ENCODE data around the gene TOMM20. TPM values are rescaled to one million over a fixed set of nuclear protein-coding genes. Genes with fewer than 3 reads are reported as not detected.
A peak's percentile ranks its signal among the peaks of the same experiment; 100 is the strongest.
"Not testable (repeated sequence)": the region's sequence is repeated elsewhere in the genome, so short reads cannot be mapped to it uniquely, and the experiment has no call there.

Gene TOMM20
- total RNA-seq, 1 experiment from 2014 or later: 78.0 TPM

GRCh38 chr1:235077163-235077540, 51.5 kb downstream of the TOMM20 start:
- H3K27ac ChIP-seq: no peak overlapping the region
- DNase-seq (ENCODE audit: low read depth in 1 of 2, low spot score in 2 of 2): no peak
- H3K4me3 ChIP-seq: no peak overlapping the region
- peaks cover 36% of the 10 kb centered on the region for H3K4me1 ChIP-seq (replicated peaks)
- H3K36me3 ChIP-seq: no peaks in the 10 kb centered on the region
- 0 out of 2 replicates have a peak, but pooled peaks cover 4% of the 10 kb centered on the region for H3K9me3 ChIP-seq (replicated peaks)
- no peaks in the 10 kb centered on the region for H3K27me3 ChIP-seq (replicated peaks)

DNA sequence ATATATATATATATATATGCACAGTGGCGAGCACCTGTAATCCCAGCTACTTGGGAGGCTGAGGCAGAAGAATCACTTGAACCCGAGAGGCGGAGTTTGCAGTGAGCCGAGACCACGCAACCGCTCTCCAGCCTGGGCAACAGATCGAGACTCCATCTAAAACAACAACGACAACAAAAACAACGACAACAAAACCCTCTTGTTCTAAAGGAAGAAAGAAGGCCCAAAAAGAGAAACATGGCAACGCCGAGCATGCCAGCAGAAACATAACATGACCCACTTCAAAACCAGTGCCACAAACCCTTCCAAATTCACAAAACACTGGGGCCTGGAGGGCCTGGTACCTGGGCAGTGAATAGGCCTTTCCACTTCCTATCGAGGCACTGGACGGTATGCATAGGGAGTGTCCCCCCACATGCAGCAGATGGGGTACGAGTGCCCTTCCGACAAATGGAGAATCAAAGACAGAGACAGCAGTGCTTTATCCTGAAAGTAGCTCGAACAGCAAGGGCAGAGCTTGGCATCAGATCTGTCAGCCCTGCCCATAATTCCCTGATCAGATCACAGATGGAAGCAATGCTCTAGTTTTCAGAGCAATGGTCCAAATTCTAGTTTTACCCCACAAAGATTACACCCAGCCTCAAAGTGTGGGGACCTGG, 52.0 kb downstream of the TOMM20 start:
- Histone ChIP-seq H3K4me3 (no peak overlapping the region), H3K27ac (no peak overlapping the region), H3K27me3 (replicated peaks) (no peaks in the 10 kb centered on the region), H3K4me1 (replicated peaks) (peaks cover 36% of the 10 kb centered on the region), H3K9me3 (replicated peaks) (0 out of 2 replicates have a peak, but pooled peaks cover 4% of the 10 kb centered on the region), H3K36me3 (no peaks in the 10 kb centered on the region)
- no peak for DNase-seq (ENCODE audit: low read depth in 1 of 2, low spot score in 2 of 2)

- Histone ChIP-seq H3K27me3 (replicated peaks) (no peaks in the 10 kb centered on the region), H3K36me3 (no peaks in the 10 kb centered on the region), H3K27ac (peak overlapping the region; percentile 95), H3K4me3 (0 out of 2 replicates have a peak overlapping the region, but pooled peaks have one; percentile 9), H3K4me1 (replicated peaks) (peaks cover 36% of the 10 kb centered on the region), H3K9me3 (replicated peaks) (0 out of 2 replicates have a peak, but pooled peaks cover 4% of the 10 kb centered on the region)
- DNase-seq (ENCODE audit: low read depth in 1 of 2, low spot score in 2 of 2): no peak
These were observed 52.8 kb downstream of the TOMM20 start for GRCh38 chr1:235075777-235076308.

- Histone ChIP-seq H3K4me3 (peak overlapping the region; percentile 9), H3K4me1 (replicated peaks) (peaks cover 39% of the 10 kb centered on the region), H3K36me3 (no peaks in the 10 kb centered on the region), H3K9me3 (replicated peaks) (0 out of 2 replicates have a peak, but pooled peaks cover 4% of the 10 kb centered on the region), H3K27ac (peak overlapping the region; percentile 95), H3K27me3 (replicated peaks) (no peaks in the 10 kb centered on the region)
- DNase-seq (ENCODE audit: low read depth in 1 of 2, low spot score in 2 of 2): peak; percentile 91 to 94
These were observed 53.4 kb downstream of the TOMM20 start for GRCh38 chr1:235075048-235075776.

DNA sequence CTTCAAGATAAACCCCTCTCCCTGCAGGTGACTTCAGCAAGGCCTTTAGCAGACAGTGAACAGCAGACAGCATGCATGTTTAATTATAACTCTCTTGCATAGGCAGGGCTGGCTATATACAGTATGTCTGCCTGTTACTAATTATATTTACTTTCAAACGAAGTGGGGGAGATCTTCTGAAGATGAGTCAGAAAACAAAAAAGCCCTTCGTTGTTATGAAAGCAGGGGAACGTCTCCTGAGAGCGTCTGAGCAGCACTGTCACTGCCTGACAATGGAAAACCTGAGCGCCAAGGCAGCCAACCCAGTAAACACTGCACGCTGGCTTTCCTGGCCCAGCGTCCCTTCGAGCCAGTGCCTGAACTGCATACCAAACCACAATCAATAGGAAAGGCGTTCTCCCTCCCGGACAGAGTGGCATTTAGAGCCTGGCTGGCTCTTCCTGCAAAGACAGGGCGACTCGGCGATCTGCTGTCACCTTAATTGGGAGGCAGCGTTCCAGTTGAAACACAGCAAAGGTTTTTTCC, 54.1 kb downstream of the TOMM20 start:
- Histone ChIP-seq H3K9me3 (replicated peaks) (0 out of 2 replicates have a peak, but pooled peaks cover 4% of the 10 kb centered on the region), H3K27ac (peak overlapping the region; percentile 95), H3K36me3 (no peaks in the 10 kb centered on the region), H3K4me3 (peak overlapping the region; percentile 9), H3K4me1 (replicated peaks) (peaks cover 45% of the 10 kb centered on the region), H3K27me3 (replicated peaks) (no peaks in the 10 kb centered on the region)
- peak; percentile 90 to 91 for DNase-seq (ENCODE audit: low read depth in 1 of 2, low spot score in 2 of 2)

GRCh38 chr1:235073968-235074522, 54.6 kb downstream of the TOMM20 start:
- Histone ChIP-seq H3K4me3 (no peak overlapping the region), H3K4me1 (replicated peaks) (peaks cover 46% of the 10 kb centered on the region), H3K27ac (peak overlapping the region; percentile 95), H3K9me3 (replicated peaks) (0 out of 2 replicates have a peak, but pooled peaks cover 4% of the 10 kb centered on the region), H3K36me3 (no peaks in the 10 kb centered on the region), H3K27me3 (replicated peaks) (no peaks in the 10 kb centered on the region)
- no peak for DNase-seq (ENCODE audit: low read depth in 1 of 2, low spot score in 2 of 2)

- Histone ChIP-seq H3K4me1 (replicated peaks) (peaks cover 48% of the 10 kb centered on the region), H3K36me3 (no peaks in the 10 kb centered on the region), H3K27me3 (replicated peaks) (no peaks in the 10 kb centered on the region), H3K4me3 (no peak overlapping the region), H3K27ac (peak overlapping the region; percentile 95), H3K9me3 (replicated peaks) (0 out of 2 replicates have a peak, but pooled peaks cover 4% of the 10 kb centered on the region)
- no peak for DNase-seq (ENCODE audit: low read depth in 1 of 2, low spot score in 2 of 2)
These were observed 55.2 kb downstream of the TOMM20 start for GRCh38 chr1:235073331-235073967.

DNA sequence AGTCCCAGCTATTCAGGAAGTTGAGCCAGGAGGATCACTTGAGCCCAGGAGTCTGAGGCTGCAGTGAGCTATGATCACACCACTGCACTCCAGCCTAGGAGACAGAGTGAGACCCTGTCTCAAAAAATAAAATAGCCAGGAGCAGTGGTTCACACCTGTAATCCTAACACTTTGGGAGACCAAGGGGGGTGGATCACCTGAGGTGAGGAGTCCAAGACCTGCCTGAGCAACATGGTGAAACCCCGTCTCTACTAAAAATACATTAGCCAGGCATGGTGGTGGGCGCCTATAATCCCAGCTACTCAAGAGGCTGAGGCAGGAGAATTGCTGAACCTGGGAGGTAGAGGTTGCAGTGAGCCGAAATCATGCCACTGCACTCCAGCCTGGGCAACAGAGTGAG, 56.1 kb downstream of the TOMM20 start:
- not testable (repeated sequence) for DNase-seq (ENCODE audit: low read depth in 1 of 2, low spot score in 2 of 2); H3K27me3 ChIP-seq (replicated peaks); H3K9me3 ChIP-seq (replicated peaks); H3K36me3 ChIP-seq; H3K4me3 ChIP-seq; H3K27ac ChIP-seq
- H3K4me1 ChIP-seq (replicated peaks): peaks cover 53% of the 10 kb centered on the region

GRCh38 chr1:235072096-235072495, 56.5 kb downstream of the TOMM20 start:
- H3K27ac ChIP-seq: no peak overlapping the region
- no peaks in the 10 kb centered on the region for H3K27me3 ChIP-seq (replicated peaks)
- H3K4me1 ChIP-seq (replicated peaks): peaks cover 57% of the 10 kb centered on the region
- no peaks in the 10 kb centered on the region for H3K9me3 ChIP-seq (replicated peaks)
- DNase-seq (ENCODE audit: low read depth in 1 of 2, low spot score in 2 of 2): no peak
- H3K4me3 ChIP-seq: no peak overlapping the region
- no peaks in the 10 kb centered on the region for H3K36me3 ChIP-seq

DNA sequence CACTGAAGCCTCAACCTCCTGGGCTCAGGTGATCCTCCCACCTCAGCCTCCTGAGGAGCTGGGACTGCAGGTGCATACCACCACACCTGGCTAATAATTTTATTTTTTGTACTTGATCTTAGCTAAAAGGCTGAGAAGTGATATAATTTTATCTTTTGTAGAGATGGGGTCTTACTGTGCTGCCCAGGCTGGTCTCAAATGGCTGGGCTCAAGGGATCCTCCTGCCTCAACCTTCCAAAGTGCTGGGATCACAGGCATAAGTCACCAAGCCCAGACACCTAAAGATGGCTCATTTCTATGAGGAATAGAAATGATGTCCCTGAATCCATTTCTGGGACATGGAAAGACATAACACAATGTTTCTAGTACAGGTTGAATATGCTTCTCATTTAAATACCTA, 57.8 kb downstream of the TOMM20 start:
- H3K36me3 ChIP-seq: no peaks in the 10 kb centered on the region
- no peaks in the 10 kb centered on the region for H3K9me3 ChIP-seq (replicated peaks)
- no peak overlapping the region for H3K4me3 ChIP-seq
- H3K27me3 ChIP-seq (replicated peaks): no peaks in the 10 kb centered on the region
- no peak for DNase-seq (ENCODE audit: low read depth in 1 of 2, low spot score in 2 of 2)
- no peak overlapping the region for H3K27ac ChIP-seq
- peaks cover 57% of the 10 kb centered on the region for H3K4me1 ChIP-seq (replicated peaks)

DNA sequence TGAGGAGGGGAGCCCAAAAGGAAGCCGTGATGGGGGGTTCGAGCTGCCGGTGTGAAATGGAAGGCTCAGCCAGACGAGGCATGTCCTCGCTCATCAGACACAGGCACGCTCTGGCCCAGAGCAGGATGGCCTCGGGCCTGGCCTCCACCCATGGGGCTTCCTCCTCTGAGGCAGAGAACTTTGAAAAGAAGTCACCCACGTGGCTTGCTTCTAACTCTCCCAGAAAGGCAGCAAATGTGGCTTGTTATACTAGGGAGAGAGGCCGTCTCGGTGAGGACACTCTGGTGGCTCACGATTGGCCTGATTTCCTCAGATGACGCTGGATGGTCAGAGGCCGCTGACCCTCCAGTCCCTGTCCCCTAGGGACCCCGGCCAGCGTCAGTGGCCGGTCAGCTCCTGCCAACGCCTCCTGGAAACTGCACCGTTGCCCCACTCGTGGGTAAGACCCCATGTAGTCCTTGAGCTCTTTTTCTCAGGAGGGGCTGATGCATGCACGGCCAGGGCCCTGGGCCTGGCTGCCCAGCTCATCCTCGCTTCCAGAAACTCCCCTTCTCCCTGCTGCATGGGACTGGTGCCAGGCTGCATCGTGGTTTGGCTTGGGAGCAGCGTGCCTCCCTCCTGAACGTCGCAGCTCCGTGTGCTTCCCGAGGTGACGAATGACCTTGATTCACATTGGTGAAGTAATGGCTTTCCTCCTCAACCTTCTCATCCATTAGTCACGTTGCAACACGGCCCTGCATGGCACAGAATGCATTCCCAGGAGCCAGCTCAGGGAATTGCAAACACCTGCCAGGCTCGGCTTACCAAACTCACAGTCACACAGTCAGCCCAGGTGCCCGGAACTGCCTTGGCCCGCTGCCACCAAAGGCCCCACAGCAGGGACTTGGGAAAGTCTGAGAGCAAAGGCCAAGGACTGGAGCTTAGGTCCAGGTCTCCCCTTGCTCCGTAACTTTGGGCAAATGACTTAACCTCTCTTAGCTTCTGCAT, 58.8 kb downstream of the TOMM20 start:
- Histone ChIP-seq H3K9me3 (replicated peaks) (no peaks in the 10 kb centered on the region), H3K4me1 (replicated peaks) (peaks cover 48% of the 10 kb centered on the region), H3K27me3 (replicated peaks) (no peaks in the 10 kb centered on the region), H3K4me3 (no peak overlapping the region), H3K36me3 (no peaks in the 10 kb centered on the region), H3K27ac (no peak overlapping the region)
- peak; percentile 32 to 57 for DNase-seq (ENCODE audit: low read depth in 1 of 2, low spot score in 2 of 2)

GRCh38 chr1:235069176-235069575, 59.5 kb downstream of the TOMM20 start:
- H3K27ac ChIP-seq: no peak overlapping the region
- H3K4me3 ChIP-seq: no peak overlapping the region
- no peak for DNase-seq (ENCODE audit: low read depth in 1 of 2, low spot score in 2 of 2)
- H3K27me3 ChIP-seq (replicated peaks): no peaks in the 10 kb centered on the region
- H3K9me3 ChIP-seq (replicated peaks): no peaks in the 10 kb centered on the region
- H3K4me1 ChIP-seq (replicated peaks): peaks cover 41% of the 10 kb centered on the region
- no peaks in the 10 kb centered on the region for H3K36me3 ChIP-seq
